DMS114 treated with DMSO at 0.1 percent for 48 hours (cell line): ENCODE results near the gene SMIM17.
"Not testable (repeated sequence)": the region's sequence is repeated elsewhere in the genome, so short reads cannot be mapped to it uniquely, and the experiment has no call there.

Experiments used
- DNase-seq: peaks from one replicate; lab custom pipeline; 2025; ENCODE audit not compliant: unreplicated experiment; lab: John Stamatoyannopoulos, UW

The SMIM17 gene

GRCh38 chr19:56654151-56654550, 11.2 kb downstream of the SMIM17 start:
- DNase-seq, result no peak

GRCh38 chr19:56660381-56661107, 17.6 kb downstream of the SMIM17 start:
- DNase-seq, result peak; percentile 35

DNA sequence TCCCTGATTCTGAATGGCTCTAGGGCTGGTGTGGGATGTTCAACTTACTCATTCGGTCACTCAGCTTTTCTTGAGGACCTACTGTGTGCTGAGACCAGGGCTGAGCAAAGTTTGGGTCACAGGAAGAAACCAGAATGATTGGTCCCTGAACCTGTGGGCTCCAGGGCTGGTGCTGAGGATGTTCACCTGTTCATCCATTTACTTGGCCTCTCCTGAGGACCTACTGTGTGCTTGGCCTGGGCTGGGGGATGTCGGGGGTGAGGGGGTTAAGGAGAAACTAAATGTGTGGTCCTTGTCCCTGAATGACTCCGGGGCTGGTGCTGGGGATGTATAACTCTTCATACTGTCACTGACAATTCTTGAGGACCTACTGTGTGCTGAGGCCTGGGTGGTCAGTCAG, 18.3 kb downstream of the SMIM17 start:
- no peak for DNase-seq

GRCh38 chr19:56663931-56664500, 21.1 kb downstream of the SMIM17 start:
- no peak for DNase-seq

DNA sequence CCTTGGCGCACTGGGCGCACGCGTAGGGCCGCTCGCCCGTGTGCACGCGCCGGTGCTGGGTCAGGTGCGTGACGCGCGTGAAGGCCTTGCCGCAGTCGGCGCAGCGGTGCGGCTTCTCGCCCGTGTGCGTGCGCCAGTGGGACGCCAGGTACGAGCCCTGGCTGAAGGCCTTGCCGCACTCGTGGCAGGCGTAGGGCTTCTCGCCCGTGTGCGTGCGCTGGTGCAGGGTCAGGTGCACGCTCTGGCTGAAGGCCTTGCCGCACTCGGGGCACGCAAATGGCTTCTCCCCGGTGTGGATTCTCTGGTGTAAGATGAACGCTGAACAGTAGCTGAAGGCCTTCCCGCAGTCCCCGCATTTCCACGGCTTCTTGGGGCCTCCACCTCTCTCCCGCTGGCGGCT, 21.6 kb downstream of the SMIM17 start:
- DNase-seq, result no peak

- DNase-seq, result no peak
Observed at GRCh38 chr19:56667311-56667870, 24.4 kb downstream of the SMIM17 start.

DNA sequence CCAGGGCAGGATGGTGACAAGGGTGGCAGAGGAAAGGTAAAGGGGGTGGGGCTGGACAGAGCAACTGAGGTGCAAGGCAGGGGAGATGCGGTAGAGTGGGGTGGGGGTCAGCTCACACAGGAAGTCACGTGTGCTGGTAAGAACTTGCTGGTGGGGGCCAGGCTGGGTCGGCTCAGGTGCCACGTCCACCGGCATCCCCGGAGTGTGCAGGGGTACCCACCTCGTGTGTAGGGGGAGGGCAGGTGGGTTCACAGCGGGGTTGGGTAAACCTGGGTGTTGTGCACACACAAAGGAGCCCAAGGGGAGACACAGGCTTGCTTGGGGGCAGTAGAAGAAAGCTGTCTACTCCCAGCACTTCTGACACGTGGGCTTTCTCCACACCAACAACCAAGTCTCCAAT, 25.7 kb downstream of the SMIM17 start:
- DNase-seq, result no peak

GRCh38 chr19:56670401-56670960, 27.5 kb downstream of the SMIM17 start:
- no peak for DNase-seq

GRCh38 chr19:56670961-56671612, 28.1 kb downstream of the SMIM17 start:
- DNase-seq, result no peak

- DNase-seq, result peak; percentile 85
Observed at GRCh38 chr19:56671613-56671994, 28.6 kb downstream of the SMIM17 start, which contains the start of gene ZNF835. Gene ZNF835 (minus strand): TSS chr19:56671757. CDS start chr19:56665198, 6,559 bp downstream.

DNA sequence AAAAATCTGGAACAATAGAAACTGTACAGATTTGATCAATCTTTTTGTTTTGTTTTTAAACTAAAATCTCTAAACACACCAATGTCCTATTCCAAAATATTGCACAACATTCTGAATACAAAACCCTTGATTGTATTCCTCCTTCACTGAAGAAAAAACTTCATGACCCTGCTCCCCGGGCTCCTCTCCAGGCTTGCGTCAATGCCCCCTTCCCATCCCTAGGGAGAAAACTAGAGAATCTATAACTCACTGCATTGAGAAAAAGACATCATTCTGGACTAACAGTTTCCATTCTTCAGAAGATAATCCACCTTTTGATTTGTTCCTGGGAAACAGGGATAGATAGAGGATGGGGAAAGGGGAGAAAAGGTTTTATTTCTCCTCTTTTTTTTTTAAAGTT, 29.7 kb downstream of the SMIM17 start:
- not testable (repeated sequence) for DNase-seq

- no peak for DNase-seq
Observed at GRCh38 chr19:56678205-56678604, 35.2 kb downstream of the SMIM17 start.

- DNase-seq, result no peak
Observed at GRCh38 chr19:56681702-56682101, 38.7 kb downstream of the SMIM17 start.

- no peak for DNase-seq
Observed at GRCh38 chr19:56683116-56683515, 40.2 kb downstream of the SMIM17 start.

DNA sequence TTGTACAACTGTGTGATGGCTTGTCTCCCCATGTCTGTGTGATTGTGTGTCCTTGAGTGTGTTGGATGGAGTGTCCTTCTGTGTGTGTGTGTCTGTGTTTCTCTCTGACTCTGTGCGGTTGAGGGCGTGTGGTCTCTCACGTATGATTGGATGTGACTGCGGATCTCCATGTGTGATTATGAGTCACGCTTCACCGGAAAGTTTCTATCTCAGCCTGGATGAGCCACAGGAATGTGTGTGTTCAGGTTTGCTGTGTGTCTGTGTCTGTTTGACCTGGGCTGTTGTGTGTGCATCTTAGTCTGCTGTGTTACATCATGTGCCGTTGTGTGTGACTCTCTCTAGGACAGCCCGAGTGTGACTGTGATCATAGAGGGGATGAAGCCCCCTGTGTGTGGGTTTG, 44.1 kb downstream of the SMIM17 start:
- DNase-seq, result no peak

DNA sequence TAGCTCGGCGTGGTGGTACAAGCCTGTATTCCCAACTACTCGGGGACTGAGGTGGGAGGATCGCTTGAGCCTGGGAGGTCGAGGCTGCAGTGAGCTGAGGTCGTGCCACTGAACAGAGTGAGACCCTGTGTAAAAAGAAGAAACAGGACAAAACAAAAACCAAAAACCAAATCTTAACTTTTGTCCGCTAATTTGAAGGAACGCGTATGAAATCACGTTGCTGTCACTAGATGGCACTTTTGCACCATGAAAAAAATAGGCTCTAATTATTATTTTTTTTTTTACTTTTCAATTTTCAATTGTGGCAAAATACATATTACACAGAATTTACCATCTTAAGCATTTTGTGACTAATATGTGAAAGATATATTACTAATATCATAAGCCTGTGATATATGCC, 46.2 kb downstream of the SMIM17 start:
- no peak for DNase-seq

GRCh38 chr19:56690670-56691069, 47.7 kb downstream of the SMIM17 start:
- no peak for DNase-seq

DNA sequence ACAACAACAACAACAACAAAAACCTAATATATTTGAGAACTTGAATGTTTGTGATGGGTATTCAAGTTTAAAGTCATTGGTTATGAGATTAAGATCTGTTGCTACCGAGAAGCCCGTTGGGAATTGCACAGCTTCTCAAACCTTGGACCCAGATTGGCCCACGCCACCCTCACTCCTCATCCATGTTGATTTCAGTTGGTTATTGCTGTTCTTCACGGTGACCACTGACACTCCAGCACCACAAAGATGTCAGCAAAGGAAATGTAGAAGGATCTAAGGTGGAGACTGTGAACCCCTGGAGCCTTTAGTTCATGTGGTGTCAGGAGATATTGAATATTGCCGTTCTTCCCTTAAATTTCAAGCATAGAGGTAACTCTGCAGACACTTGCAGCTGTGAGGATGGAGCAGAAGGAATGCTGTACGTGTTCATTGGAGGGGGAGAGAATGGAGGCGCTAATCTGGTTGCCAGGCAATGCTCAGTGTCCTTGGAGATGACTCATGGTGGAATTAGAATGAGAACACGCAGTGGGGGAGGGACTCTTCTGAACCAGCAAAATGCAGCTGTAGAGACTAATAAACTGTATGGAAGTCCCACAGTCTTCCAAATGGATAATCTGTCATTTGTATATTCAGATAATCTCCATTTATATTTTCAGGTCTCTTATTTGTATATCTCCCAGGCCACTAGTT, 49.4 kb downstream of the SMIM17 start:
- DNase-seq, result no peak

- DNase-seq, result no peak
Observed at GRCh38 chr19:56699552-56699951, 56.6 kb downstream of the SMIM17 start.

- DNase-seq, result no peak
Observed at GRCh38 chr19:56701895-56702294, 58.9 kb downstream of the SMIM17 start.

DNA sequence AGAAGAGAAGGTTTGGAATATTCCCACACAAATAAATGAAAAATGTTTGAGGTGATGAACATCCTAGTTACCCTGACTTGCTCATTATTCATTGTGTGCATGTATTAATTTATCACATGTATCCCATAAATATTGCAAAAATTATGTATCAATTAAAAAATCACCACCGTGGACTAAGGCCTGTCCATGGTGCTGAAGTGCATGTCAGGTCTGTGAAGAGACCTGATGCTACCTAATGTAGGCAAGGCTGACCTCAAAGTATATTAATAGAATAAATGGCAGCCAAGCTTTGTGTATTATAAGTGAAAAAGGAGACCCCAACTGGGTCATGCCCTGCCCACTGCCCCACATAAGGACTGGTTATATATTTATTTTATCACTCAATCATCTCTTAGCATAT, 63.0 kb downstream of the SMIM17 start:
- no peak for DNase-seq
